ENCODE results near the gene PRPH2. TPM values are rescaled to one million over a fixed set of nuclear protein-coding genes. Genes with fewer than 3 reads are reported as not detected.

Gene PRPH2
- total RNA-seq, 1 donor from 2014 or later = 2.4 TPM

DNA sequence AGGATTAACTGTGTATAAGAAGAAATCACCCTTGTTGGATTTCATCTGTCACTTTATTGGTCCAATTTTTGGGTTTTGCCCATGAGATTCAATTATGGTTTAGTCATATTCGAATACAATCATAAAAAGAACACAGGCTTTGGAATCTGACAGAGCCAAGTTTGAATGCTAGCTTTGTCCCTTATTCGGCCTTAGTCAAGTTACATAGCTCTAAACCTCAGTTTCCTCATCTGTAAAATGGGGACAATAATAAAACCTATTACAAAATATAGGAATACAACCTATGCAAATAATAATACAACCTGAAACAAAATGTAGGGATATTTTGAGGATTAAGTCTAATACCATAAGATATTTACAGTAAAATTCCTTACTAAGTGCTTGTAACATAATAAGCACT, 57.7 kb downstream of the PRPH2 start:
- ATAC-seq = no peak
- no peak for DNase-seq (ENCODE audit: low spot score)
- intact Hi-C loops (cut with DNase I) = loop anchor here (10.0 kb wide), 1 partner anchor 210 kb away; the partner anchor contains the start of gene RPL7L1

DNA sequence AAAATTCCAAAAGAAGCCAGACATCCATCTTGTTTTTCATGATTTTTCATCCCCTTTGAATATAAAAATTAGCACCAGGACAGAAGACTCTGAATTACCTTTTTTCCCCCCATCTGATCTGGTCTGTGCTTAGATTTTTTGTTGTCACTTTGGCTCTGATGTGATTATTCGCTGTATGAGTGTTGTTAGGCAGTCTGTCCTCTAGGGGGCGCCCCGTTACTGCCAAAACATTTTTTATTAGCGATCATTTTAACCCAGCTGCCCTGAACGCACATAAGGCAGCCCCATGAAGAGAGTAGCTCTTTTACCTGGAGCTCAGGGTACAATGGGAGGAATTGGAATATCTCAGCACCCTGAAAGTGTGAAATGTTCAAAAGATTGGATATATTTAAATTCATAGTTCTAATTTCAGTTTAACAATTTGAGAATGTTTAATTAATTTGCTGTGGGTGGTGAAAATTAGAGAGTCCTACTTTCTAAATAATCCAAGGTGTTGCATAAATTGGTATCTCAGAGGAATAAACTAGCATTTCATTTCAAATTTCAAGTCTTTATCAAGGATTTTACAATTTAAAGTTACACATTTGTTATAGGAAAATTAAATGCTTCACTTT, 60.8 kb downstream of the PRPH2 start:
- ATAC-seq (peak; percentile 86), DNase-seq (ENCODE audit: low spot score) (peak; percentile 89)
- intact Hi-C loops (cut with DNase I) = loop anchor here (10.0 kb wide), 1 partner anchor 213 kb away; the partner anchor contains the start of gene RPL7L1

DNA sequence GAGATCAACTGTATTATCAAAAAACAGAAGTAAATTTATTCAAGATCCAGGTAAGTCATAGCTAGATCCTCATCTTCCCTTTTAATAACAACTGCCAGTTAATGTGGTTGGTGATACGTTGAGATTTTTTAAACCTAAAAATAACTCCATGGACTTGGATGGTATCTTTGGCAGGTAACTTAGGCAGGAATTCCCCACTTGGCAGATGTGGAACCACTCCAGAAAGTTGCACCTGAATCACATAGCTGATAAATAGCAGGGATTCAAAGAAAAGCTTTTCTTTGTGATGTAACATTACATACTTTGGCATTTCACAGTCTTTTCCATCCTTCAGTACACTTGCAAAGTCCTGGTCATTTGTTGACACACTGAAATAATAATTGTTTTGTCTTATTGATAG, 62.6 kb downstream of the PRPH2 start:
- DNase-seq (ENCODE audit: low spot score) (no peak), ATAC-seq (no peak)
- intact Hi-C loops (cut with DNase I) = loop anchor here (10.0 kb wide), 1 partner anchor 215 kb away; the partner anchor contains the start of gene RPL7L1

DNA sequence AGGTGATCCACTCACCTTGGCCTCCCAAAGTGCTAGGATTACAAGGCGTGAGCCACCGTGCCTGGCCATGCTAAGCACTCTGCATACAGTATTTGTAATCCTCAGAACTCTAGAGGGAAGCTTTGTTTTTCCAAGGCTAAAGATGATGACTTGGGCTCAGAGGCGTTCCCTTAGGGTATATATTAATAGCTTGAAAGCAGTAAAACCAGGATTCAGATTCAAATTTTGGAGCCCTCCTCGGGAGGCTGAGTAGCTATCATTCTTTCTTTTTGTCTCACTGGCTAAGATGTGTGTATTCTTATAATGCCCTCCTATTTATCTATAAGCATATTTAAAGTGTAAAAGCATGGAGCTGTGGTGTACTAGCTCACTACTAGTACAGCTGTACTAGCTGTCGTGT, 68.5 kb downstream of the PRPH2 start:
- no peak for ATAC-seq
- DNase-seq (ENCODE audit: low spot score) = no peak
- intact Hi-C loops (cut with DNase I) = no loop called here

DNA sequence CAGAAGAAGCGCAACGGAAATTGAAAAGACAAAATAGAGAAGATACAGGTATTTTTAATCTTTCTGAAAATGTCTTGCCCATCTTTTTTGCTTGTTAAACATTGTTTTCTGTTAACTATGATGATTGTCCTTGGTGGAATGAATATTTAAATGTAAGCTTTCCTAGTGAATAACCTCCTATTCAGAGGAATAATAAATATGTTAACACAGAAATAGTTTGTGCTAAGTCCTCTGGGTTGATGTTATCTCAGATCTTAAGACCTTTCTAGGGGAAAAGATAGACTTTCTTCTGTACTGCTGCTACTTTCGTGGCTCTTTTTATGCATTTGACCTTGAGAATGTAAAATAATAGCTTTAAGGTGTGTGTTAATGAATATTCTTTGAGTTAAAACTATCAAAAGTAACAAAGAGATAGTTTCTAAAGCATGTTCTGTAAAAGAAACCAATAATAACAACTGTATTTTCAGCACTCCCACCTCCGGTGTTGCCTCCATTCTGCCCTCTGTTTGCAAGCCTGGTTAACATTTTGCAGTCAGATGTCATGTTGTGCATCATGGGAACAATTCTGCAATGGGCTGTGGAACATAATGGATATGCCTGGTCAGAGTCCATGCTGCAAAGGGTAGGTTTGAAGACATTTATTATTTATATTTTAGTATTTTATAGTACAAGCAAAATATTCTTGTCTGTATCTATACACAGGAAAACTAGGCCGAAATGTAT, 70.2 kb downstream of the PRPH2 start:
- DNase-seq (ENCODE audit: low spot score) (no peak), ATAC-seq (no peak)
- intact Hi-C loops (cut with DNase I) = no loop called here

Other genes with a start within 250 kb of the PRPH2 start
- gene UBR2, start 158.6 kb downstream of the PRPH2 start, total RNA-seq = 40.9 TPM
- 12.7 TPM for gene TBCC, start 23.5 kb upstream of the PRPH2 start, total RNA-seq
- 27.7 TPM for gene BICRAL, start 59.5 kb upstream of the PRPH2 start, total RNA-seq
- gene RPL7L1, start 157.0 kb upstream of the PRPH2 start, total RNA-seq = 51.6 TPM
- 0.40 TPM for gene PTCRA, start 193.5 kb upstream of the PRPH2 start, total RNA-seq
- gene CNPY3, start 206.9 kb upstream of the PRPH2 start, total RNA-seq = 44.9 TPM
- gene GNMT, start 238.2 kb upstream of the PRPH2 start, total RNA-seq = 1.8 TPM

Data from sciatic nerve (tissue), 2 donors.